ENCODE results near the gene ETV2.

ETV2 gene

DNA sequence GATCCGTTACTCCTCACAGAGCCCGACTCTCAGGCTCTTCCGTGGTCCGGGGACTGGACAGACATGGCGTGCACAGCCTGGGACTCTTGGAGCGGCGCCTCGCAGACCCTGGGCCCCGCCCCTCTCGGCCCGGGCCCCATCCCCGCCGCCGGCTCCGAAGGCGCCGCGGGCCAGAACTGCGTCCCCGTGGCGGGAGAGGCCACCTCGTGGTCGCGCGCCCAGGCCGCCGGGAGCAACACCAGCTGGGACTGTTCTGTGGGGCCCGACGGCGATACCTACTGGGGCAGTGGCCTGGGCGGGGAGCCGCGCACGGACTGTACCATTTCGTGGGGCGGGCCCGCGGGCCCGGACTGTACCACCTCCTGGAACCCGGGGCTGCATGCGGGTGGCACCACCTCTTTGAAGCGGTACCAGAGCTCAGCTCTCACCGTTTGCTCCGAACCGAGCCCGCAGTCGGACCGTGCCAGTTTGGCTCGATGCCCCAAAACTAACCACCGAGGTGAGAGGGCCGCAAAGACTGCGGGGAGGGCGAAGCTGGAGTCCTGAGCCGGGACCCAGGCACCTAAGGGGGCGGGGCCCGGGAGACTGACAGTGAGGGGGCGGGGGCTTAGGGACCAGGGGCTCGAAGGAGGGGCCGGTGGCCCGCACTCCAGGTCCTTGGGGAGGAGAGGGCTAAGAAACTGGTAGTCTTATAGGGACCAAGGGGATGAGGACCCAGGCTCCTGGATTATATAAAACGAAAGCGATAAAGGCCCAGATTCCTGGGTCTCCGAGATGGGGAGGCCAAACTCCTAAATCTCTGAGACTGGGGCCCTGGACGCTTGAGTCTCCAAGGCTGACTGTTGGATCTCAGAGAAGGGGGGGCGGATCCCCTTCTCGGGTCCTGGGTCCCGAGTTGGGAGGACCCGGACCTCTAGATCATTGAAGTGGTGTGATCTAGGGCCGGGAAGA is 2.0 kb downstream of the ETV2 start:
- no peaks in the 10 kb centered on the region for H3K27me3 Mint-ChIP-seq (ENCODE audit: low read depth)
- peaks cover 4% of the 10 kb centered on the region for H3K36me3 Mint-ChIP-seq (ENCODE audit: low read depth)
- H3K4me3 Mint-ChIP-seq: peak overlapping the region; percentile 86 to 90 (median 90)
- H3K4me1 Mint-ChIP-seq: peaks cover 12% of the 10 kb centered on the region
- no peaks in the 10 kb centered on the region for H3K9me3 Mint-ChIP-seq
- TF ChIP-seq, protein P1, sequence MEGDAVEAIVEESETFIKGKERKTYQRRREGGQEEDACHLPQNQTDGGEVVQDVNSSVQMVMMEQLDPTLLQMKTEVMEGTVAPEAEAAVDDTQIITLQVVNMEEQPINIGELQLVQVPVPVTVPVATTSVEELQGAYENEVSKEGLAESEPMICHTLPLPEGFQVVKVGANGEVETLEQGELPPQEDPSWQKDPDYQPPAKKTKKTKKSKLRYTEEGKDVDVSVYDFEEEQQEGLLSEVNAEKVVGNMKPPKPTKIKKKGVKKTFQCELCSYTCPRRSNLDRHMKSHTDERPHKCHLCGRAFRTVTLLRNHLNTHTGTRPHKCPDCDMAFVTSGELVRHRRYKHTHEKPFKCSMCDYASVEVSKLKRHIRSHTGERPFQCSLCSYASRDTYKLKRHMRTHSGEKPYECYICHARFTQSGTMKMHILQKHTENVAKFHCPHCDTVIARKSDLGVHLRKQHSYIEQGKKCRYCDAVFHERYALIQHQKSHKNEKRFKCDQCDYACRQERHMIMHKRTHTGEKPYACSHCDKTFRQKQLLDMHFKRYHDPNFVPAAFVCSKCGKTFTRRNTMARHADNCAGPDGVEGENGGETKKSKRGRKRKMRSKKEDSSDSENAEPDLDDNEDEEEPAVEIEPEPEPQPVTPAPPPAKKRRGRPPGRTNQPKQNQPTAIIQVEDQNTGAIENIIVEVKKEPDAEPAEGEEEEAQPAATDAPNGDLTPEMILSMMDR (IDR thresholded peaks at IDR 0.05; ENCODE audit: unreplicated experiment in 3 of 3): no peak
- H3K27ac Mint-ChIP-seq: peak overlapping the region; percentile 73 to 96 (median 93)

DNA sequence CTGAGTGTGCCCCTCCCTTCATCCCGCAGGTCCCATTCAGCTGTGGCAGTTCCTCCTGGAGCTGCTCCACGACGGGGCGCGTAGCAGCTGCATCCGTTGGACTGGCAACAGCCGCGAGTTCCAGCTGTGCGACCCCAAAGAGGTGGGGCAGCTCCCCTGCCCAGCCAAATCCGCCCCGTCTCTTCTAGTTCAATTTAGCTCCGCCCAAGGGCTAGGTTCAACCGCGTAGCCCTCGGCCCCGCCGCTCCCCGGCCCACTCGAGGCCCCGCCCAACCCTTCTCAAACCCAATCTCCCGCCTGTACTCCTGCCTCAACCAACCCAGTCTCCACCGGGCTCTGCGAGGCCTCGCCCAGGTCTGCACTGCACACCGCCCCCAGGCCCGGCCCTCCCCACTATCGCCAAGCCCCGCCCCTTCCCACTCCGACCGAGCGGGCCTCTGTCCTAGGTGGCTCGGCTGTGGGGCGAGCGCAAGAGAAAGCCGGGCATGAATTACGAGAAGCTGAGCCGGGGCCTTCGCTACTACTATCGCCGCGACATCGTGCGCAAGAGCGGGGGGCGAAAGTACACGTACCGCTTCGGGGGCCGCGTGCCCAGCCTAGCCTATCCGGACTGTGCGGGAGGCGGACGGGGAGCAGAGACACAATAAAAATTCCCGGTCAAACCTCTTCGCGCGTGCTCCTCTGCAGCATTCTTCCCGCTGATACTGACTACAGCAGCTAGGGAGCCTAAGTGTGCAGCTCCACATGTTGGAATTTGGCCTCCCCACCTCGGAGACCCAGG is 2.9 kb downstream of the ETV2 start:
- Mint-ChIP-seq H3K27ac (peak overlapping the region; percentile 73 to 96 (median 93)), H3K36me3 (ENCODE audit: low read depth) (peaks cover 4% of the 10 kb centered on the region), H3K9me3 (no peaks in the 10 kb centered on the region), H3K4me1 (peaks cover 12% of the 10 kb centered on the region), H3K27me3 (ENCODE audit: low read depth) (no peaks in the 10 kb centered on the region), H3K4me3 (peak overlapping the region; percentile 86 to 90 (median 90))
- TF ChIP-seq, protein P1 (IDR thresholded peaks at IDR 0.05; ENCODE audit: unreplicated experiment in 3 of 3): no peak

DNA sequence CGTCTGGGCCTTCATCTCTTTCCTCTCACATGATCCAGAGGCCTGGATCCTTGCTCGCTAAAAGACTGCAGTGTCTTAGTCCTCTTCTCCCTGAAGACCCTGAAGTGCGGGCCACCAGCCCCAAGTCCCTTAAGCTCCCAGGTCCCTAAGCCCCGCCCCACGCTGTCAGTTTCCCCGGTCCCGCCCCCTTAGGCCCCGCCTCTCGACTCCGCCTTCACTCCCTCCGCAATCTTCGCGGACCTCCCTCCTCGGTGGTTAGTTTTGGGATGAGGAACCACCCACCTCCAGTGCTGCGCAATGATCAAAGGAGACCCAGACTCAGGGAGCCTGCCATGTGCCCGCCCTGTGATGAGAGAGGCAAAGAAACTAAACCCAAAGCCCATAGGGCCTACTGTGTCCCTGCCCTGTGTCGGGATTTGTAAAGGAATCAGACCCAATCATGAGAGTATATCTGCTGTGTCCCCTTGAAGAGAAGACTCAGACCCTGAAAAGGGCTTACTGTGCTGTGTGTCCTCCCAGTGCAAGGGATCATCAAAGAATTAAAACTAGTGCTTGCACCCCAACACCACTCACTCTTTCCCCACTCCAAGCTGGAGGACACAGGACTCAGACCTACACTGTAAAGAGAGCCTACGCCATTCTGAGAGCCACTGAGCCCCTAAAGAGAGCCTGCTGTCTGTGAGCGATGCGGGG is 3.6 kb downstream of the ETV2 start:
- Mint-ChIP-seq H3K4me3 (peak overlapping the region; percentile 86 to 90 (median 90)), H3K27me3 (ENCODE audit: low read depth) (no peaks in the 10 kb centered on the region), H3K4me1 (peaks cover 12% of the 10 kb centered on the region), H3K36me3 (ENCODE audit: low read depth) (peaks cover 4% of the 10 kb centered on the region), H3K27ac (peak overlapping the region; percentile 73 to 96 (median 93)), H3K9me3 (no peaks in the 10 kb centered on the region)
- TF ChIP-seq, protein P1 (IDR thresholded peaks at IDR 0.05; ENCODE audit: unreplicated experiment in 3 of 3): no peak

DNA sequence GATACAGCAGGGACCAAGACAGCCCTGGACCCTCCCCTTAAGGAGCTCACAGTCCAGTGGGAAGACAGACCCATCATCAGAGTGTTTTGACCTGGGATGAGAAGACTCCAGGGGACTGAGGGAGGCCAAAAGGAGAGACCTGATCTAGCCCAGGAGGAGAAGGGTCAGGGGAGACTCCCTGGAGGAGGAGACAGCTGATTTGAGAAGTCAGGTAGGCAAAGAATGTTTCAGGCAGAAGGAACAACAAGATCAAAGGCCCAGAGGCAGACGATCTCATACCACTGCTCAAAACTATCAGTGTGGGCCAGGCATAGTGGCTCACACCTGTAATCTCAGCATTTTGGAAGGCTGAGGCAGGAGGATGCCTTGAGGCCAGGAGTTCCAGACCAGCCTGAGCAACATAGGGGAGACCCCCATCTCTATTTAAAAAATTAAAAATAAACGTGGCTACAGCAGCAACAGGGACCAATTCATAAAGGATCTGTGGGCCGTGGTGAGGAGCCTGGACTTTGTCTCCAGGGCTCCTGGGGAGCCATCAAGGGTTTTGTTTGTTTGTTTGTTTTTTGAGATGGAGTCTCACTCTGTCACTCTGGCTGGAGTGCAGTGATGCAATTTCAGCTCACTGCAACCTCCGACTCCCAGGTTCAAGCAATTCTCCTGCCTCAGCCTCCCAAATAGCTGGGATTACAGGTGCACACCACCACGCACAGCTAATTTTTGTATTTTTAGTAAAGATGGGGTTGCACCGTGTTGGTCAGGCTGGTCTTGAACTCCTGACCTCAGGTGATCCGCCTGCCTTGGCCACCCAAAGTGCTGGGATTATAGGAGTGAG is 4.4 kb downstream of the ETV2 start:
- peaks cover 6% of the 10 kb centered on the region for H3K36me3 Mint-ChIP-seq (ENCODE audit: low read depth)
- no peaks in the 10 kb centered on the region for H3K27me3 Mint-ChIP-seq (ENCODE audit: low read depth)
- TF ChIP-seq, protein P1 (IDR thresholded peaks at IDR 0.05; ENCODE audit: unreplicated experiment in 3 of 3): no peak
- peak overlapping the region in 2 of 3 experiments; percentile 73 to 93 for H3K27ac Mint-ChIP-seq
- H3K4me1 Mint-ChIP-seq: peaks cover 12% of the 10 kb centered on the region
- no peaks in the 10 kb centered on the region for H3K9me3 Mint-ChIP-seq
- peak overlapping the region; percentile 86 to 90 (median 90) for H3K4me3 Mint-ChIP-seq

All from nephron (organoid).